ENCODE measurements around the gene CAMTA1.

CAMTA1 gene

DNA sequence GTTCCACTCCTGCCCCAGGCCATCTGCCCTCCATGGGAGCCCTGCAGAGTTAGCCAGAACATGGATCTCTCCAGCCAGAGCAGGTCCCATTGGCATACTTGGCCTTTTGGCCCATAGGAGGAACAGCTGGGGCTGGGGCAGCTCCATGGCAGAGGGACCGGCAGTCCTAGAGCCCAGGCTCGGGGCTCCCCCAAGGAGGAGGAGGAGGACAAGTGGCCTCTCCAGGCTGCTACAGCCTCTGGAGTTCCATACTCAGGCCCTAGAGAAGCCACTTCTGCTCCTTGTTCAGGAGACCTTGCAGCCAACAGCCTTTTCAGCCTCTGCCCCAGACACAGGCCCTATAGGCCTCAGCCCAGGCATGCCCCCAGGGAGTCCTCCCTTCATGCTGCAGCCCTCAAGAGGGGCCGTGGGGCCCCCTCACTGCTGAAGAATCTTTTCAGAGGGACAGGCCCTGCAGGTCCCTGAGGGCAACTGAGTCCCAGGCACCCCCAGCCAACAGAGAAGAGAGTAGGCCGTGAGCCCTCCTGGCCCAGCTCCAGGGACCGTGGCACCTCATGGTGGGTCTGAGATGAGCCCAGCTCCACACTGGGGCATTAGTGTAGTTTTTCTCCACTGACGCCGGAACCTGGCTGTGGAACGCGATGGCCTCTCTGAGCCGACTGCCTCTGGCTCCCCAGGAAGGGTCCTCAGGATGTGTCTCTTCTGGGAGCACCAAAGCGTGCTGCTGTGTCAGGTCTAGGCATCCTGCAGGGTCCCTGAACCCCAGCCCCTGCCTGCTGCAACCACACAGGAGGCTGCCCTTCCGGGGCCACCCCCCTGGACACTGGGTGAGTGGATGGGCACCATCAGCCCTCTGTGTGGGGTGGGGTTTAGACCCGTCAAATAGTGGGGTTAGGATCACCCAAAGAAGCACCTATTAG is 688.2 kb downstream of the CAMTA1 start:
- Histone ChIP-seq H3K4me1 (peaks cover 15% of the 10 kb centered on the region), H3K4me3 (no peak overlapping the region), H3K9me3 (no peaks in the 10 kb centered on the region), H3K27me3 (no peaks in the 10 kb centered on the region), H3K4me2 (peak overlapping the region; percentile 24), H3K9ac (0 out of 2 replicates have a peak overlapping the region, but pooled peaks have one; percentile 24), H3K36me3 (no peaks in the 10 kb centered on the region), H3K27ac (peak overlapping the region; percentile 65), H4K20me1 (no peaks in the 10 kb centered on the region)
- TF ChIP-seq Cebpa-rat (IDR thresholded peaks at IDR 0.05) = no peak

DNA sequence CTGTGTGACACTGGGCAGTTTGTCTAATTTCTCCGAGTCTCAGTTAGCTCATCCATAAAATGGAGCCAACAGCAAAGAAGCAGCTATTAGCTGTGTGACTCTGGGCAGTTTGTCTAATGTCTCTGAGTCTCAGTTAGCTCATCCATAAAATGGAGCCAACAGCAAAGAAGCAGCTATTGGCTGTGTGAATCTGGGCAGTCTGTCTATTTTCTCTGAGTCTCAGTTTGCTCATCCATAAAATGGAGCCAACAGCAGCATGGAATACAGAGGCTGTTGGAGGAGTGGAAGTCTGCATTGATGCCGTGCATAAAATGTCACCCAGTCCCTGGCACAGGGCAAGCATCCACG is 688.9 kb downstream of the CAMTA1 start:
- Histone ChIP-seq H3K4me2 (no peak overlapping the region), H4K20me1 (no peaks in the 10 kb centered on the region), H3K9ac (no peak overlapping the region), H3K27me3 (no peaks in the 10 kb centered on the region), H3K4me1 (peaks cover 20% of the 10 kb centered on the region), H3K4me3 (no peak overlapping the region), H3K9me3 (no peaks in the 10 kb centered on the region), H3K27ac (no peak overlapping the region), H3K36me3 (no peaks in the 10 kb centered on the region)
- no peak for TF ChIP-seq Cebpa-rat (IDR thresholded peaks at IDR 0.05)

DNA sequence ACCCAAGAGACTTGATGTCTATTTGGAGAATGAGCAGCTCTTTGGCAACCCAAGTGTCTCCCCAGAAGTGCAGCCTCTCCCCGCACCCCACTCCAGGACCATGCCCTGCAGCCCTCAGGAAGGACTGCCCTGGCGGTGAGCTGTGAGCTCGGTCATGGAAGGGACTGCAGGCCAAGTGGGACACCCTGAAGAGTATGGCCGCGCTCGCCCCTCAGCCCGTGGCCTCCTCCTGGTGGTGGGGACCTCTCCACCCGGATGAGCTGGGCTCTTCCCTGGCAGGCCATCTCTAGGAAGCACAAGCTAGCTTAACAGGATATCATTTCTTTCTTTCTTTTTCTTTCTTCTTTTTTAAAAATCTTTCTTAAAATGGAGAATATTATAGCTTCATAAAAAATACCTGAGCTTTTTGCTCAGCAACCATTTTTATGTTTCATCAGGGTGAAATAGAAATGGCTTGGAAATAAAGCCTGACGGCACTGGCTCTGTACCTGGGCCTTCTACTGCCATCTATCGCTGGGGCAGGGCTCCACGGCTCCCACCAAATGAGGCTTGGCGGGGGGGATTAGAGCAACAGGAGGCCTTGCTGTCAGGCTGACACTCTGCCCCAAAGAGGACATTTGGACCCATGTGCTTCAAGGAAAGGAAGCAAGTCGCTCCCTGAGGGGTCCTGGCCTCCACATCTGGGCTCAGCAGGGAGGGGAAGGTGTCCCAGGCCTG is 689.7 kb downstream of the CAMTA1 start:
- Histone ChIP-seq H3K4me3 (no peak overlapping the region), H4K20me1 (no peaks in the 10 kb centered on the region), H3K9ac (no peak overlapping the region), H3K4me2 (no peak overlapping the region), H3K9me3 (no peaks in the 10 kb centered on the region), H3K4me1 (peaks cover 22% of the 10 kb centered on the region), H3K27ac (no peak overlapping the region), H3K27me3 (no peaks in the 10 kb centered on the region), H3K36me3 (no peaks in the 10 kb centered on the region)
- no peak for TF ChIP-seq Cebpa-rat (IDR thresholded peaks at IDR 0.05)

DNA sequence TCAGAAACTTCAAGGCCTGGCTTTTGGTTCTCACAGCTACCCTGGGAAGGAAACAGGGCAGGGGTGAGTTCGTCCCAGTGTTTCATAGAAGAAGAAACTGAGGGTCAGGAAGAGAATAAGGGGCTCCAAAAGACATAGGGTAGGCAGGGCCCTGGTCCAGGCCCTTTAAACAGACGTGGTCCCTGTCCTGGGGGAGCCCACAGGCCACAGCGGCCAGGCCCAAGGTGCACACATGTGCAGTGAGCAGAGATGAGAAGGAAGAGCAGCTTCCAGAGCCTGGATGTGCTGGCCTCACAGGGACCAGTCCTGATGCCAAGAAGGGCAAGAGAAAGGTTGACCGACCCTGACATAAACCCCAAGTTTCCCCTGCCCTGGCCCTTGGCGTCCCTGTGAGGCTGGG is 690.4 kb downstream of the CAMTA1 start:
- Histone ChIP-seq H3K27ac (no peak overlapping the region), H4K20me1 (no peaks in the 10 kb centered on the region), H3K36me3 (no peaks in the 10 kb centered on the region), H3K4me3 (no peak overlapping the region), H3K9me3 (no peaks in the 10 kb centered on the region), H3K4me2 (no peak overlapping the region), H3K4me1 (peaks cover 22% of the 10 kb centered on the region), H3K27me3 (no peaks in the 10 kb centered on the region), H3K9ac (no peak overlapping the region)
- TF ChIP-seq Cebpa-rat (IDR thresholded peaks at IDR 0.05) = no peak

DNA sequence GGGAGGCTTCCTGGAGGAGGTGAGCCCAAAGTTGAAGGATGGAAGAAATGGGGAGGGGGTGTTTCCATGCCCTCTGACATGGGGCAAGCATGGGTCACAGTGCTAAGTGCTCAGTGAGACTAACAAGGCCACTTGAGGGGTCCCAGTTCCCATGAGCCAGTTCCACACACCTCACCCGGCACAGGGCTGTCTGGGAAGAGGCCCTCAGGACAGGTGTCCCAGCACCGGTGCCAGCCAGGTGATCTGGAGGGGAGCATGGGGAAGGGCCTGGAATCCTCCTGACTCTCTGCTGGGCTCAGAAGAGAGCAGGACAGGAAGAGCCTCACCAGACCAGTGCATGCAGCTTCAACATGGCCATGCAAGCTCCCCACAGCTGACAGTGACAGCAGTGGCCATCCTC is 691.1 kb downstream of the CAMTA1 start:
- no peaks in the 10 kb centered on the region for H4K20me1 ChIP-seq
- no peaks in the 10 kb centered on the region for H3K9me3 ChIP-seq
- H3K4me1 ChIP-seq = peaks cover 22% of the 10 kb centered on the region
- H3K4me3 ChIP-seq = no peak overlapping the region
- TF ChIP-seq Cebpa-rat (IDR thresholded peaks at IDR 0.05) = no peak
- H3K4me2 ChIP-seq = no peak overlapping the region
- no peaks in the 10 kb centered on the region for H3K27me3 ChIP-seq
- no peak overlapping the region for H3K27ac ChIP-seq
- H3K36me3 ChIP-seq = no peaks in the 10 kb centered on the region
- H3K9ac ChIP-seq = no peak overlapping the region

DNA sequence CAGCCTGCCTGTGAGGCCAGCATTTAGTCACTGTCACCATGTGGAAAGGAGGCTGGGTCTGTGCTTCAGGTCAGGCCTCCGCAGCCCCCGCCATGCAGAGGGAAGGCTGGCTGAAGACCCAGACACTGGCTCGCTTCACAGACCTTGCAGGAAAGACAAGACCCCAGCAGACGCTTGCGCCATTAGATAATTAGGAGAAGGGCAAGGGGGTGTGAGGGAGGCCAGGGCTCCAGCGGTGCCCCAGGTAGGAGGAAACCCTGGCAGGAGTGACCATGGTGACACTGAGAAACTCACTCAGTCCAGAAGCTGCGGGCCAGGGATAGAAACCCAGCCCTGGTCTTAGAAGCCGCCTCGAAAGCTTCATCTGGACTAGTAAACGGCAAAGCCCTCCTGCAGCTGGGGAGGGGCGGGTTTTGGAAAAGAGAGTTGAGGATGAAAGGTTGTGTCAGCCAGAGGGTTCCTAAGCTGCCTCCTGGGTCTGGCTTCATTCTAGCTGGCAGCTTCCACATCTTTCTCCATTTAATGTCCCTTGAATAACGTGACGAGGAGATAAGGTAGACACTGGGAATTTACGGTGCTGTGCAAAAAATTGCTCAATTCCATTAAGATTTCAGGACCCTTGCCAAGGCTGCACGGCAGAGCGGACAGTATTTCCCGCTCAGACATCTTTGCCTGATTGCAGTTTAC is 691.8 kb downstream of the CAMTA1 start:
- H3K4me3 ChIP-seq = no peak overlapping the region
- no peak overlapping the region for H3K27ac ChIP-seq
- no peaks in the 10 kb centered on the region for H4K20me1 ChIP-seq
- no peaks in the 10 kb centered on the region for H3K36me3 ChIP-seq
- no peak for TF ChIP-seq Cebpa-rat (IDR thresholded peaks at IDR 0.05)
- H3K4me1 ChIP-seq = peaks cover 22% of the 10 kb centered on the region
- no peaks in the 10 kb centered on the region for H3K27me3 ChIP-seq
- H3K9ac ChIP-seq = no peak overlapping the region
- H3K9me3 ChIP-seq = no peaks in the 10 kb centered on the region
- no peak overlapping the region for H3K4me2 ChIP-seq

DNA sequence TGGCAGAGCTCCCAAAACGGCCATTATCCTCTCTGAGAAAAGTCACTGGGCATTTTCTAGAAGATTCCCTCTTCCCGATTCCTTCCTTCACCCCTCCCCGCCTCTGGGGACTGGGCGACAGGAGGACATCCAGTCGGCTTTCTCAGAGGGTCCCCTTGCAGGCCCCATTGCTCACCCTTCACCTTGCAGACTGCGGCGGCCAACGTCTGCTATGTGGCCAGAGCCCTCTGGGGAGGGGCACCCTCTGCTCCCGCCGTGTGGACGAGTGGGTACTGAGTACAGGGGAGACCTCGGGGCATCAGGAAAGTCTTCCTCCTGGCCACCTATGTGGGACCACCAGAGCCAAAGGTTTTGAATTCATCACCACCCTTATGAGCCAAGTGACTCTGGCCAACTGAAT is 692.3 kb downstream of the CAMTA1 start:
- H3K4me1 ChIP-seq = peaks cover 25% of the 10 kb centered on the region
- H3K4me3 ChIP-seq = no peak overlapping the region
- no peak overlapping the region for H3K9ac ChIP-seq
- no peak overlapping the region for H3K4me2 ChIP-seq
- no peaks in the 10 kb centered on the region for H3K36me3 ChIP-seq
- H4K20me1 ChIP-seq = no peaks in the 10 kb centered on the region
- H3K9me3 ChIP-seq = no peaks in the 10 kb centered on the region
- no peak overlapping the region for H3K27ac ChIP-seq
- no peaks in the 10 kb centered on the region for H3K27me3 ChIP-seq
- no peak for TF ChIP-seq Cebpa-rat (IDR thresholded peaks at IDR 0.05)

DNA sequence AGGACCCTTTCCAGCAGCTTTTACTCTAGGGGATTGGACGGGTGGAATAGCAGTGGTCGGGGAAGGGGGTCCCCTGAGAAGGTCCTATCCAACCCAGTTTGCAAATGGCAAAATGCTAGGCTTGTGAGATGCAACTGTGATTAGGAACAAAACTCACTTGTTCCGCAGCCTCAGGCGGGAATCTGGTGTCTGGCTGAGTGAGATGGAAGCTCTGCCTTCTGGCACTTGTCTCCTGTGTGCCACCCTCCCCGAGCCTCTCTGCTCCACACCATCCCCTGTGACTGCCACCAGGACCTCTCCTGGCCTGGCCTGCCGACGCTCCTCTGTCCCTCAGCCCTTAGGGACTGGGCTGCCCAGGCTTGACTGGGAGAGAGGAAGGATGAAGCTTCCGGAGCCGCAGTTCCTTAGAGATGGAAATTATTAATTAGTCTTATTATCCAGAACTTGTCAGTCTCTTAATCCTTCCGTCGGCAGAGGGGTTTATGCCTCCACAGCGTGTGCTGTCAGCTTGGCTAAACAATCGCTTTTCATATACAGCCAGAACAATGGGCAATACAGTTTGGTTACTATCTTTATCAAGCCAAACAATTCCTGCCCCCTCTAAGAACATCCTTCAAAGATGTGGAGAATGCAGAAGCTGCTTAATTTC is 693.0 kb downstream of the CAMTA1 start:
- H4K20me1 ChIP-seq = no peaks in the 10 kb centered on the region
- no peak overlapping the region for H3K4me2 ChIP-seq
- no peaks in the 10 kb centered on the region for H3K9me3 ChIP-seq
- H3K27me3 ChIP-seq = no peaks in the 10 kb centered on the region
- TF ChIP-seq Cebpa-rat (IDR thresholded peaks at IDR 0.05) = no peak
- no peak overlapping the region for H3K9ac ChIP-seq
- no peaks in the 10 kb centered on the region for H3K36me3 ChIP-seq
- H3K27ac ChIP-seq = no peak overlapping the region
- H3K4me1 ChIP-seq = peaks cover 25% of the 10 kb centered on the region
- H3K4me3 ChIP-seq = no peak overlapping the region

DNA sequence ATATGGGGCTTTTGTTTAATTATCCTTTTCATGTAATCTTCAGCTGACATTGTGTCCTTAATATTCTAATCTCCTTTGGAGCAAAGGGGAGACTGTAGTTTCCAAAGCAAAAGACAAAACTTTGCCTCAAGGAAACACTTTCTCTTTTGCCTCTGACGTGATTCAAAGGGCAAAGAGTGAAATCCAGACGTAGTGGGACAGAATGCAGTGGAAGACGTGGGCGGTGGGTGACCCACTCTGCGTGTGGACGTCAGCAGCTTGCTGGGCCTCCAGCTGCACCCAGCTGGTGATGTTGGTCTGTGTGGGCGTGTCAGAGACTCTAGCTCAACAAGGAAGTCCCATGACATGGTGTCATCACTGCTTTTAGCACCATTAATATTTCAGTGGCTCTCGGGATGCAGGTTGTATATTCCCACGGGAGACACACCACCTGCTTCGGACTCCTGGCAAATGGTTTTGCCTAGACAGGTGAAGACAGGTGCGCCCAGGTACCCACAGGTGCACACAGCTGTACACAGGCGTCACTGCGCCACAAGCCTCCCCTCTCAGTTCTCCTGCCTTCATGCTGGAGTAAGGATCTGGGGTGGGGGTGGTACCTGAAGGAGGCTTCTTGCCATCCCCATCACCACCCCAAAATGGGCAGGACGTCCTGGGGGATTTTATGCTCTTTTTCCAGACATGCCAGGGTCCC is 693.7 kb downstream of the CAMTA1 start:
- no peaks in the 10 kb centered on the region for H4K20me1 ChIP-seq

More for the DNA sequence above, 693.7 kb downstream of the CAMTA1 start:
- Histone ChIP-seq H3K36me3 (no peaks in the 10 kb centered on the region), H3K4me2 (no peak overlapping the region), H3K9me3 (no peaks in the 10 kb centered on the region), H3K4me1 (peaks cover 24% of the 10 kb centered on the region), H3K4me3 (no peak overlapping the region), H3K9ac (no peak overlapping the region), H3K27ac (no peak overlapping the region), H3K27me3 (no peaks in the 10 kb centered on the region)
- no peak for TF ChIP-seq Cebpa-rat (IDR thresholded peaks at IDR 0.05)
